ENCODE data around the gene EXOSC7. TPM values are rescaled to one million over a fixed set of nuclear protein-coding genes. Genes with fewer than 3 reads are reported as not detected.

EXOSC7 gene
- total RNA-seq, 1 experiment from 2014 or later, result 70.9 TPM

GRCh38 chr3:44999782-45000181, 23.7 kb downstream of the EXOSC7 start:
- Mint-ChIP-seq H3K36me3 (ENCODE audit: insufficient read depth, unreplicated experiment) (peaks cover 68% of the 10 kb centered on the region), H3K27ac (ENCODE audit: unreplicated experiment) (no peak overlapping the region), H3K4me3 (ENCODE audit: unreplicated experiment) (no peak overlapping the region), H3K27me3 (ENCODE audit: insufficient read depth, unreplicated experiment) (no peaks in the 10 kb centered on the region), H3K9me3 (ENCODE audit: unreplicated experiment) (no peaks in the 10 kb centered on the region), H3K4me1 (ENCODE audit: low read depth, unreplicated experiment) (peaks cover 14% of the 10 kb centered on the region)
- no TSS peak for BruUV-seq (replicated peaks)
- Histone ChIP-seq H3K27me3 (replicated peaks; ENCODE audit: control insufficient read depth, insufficient read depth, low read length) (no peaks in the 10 kb centered on the region), H3K4me3 (ENCODE audit: low read depth, low read length) (no peak overlapping the region), H3K36me3 (ENCODE audit: control insufficient read depth, insufficient read depth, low read length) (peaks cover 5% of the 10 kb centered on the region), H3K4me1 (peaks cover 21% of the 10 kb centered on the region), H3K9me3 (no peaks in the 10 kb centered on the region)
- DNase-seq, result no peak
- no peak for TF ChIP-seq CTCF (IDR thresholded peaks at IDR 0.05; ENCODE audit: insufficient read depth in 1 of 2, low read depth in 1 of 2, low read length in 1 of 2, severe bottlenecking in 1 of 2, unreplicated experiment in 1 of 2)
- ChIA-PET POLR2A (no interaction called here), CTCF (no interaction called here)
- intact Hi-C loops (cut with micrococcal nuclease; ENCODE audit: unreplicated experiment), result no loop called here

- no peaks in the 10 kb centered on the region for H3K27me3 Mint-ChIP-seq (ENCODE audit: insufficient read depth, unreplicated experiment)
- DNase-seq, result no peak
- no TSS peak for BruUV-seq (replicated peaks)
- CTCF ChIA-PET, result no interaction called here
- intact Hi-C loops (cut with micrococcal nuclease; ENCODE audit: unreplicated experiment), result no loop called here
- H3K27ac Mint-ChIP-seq (ENCODE audit: unreplicated experiment), result no peak overlapping the region
- peaks cover 10% of the 10 kb centered on the region for H3K4me1 Mint-ChIP-seq (ENCODE audit: low read depth, unreplicated experiment)
- H3K9me3 Mint-ChIP-seq (ENCODE audit: unreplicated experiment), result no peaks in the 10 kb centered on the region
- peaks cover 78% of the 10 kb centered on the region for H3K36me3 Mint-ChIP-seq (ENCODE audit: insufficient read depth, unreplicated experiment)
- Histone ChIP-seq H3K27me3 (replicated peaks; ENCODE audit: control insufficient read depth, insufficient read depth, low read length) (no peaks in the 10 kb centered on the region), H3K36me3 (ENCODE audit: control insufficient read depth, insufficient read depth, low read length) (peaks cover 5% of the 10 kb centered on the region), H3K4me1 (peaks cover 13% of the 10 kb centered on the region), H3K4me3 (ENCODE audit: low read depth, low read length) (no peak overlapping the region), H3K9me3 (no peaks in the 10 kb centered on the region)
- POLR2A ChIA-PET, result no interaction called here
- TF ChIP-seq CTCF (IDR thresholded peaks at IDR 0.05; ENCODE audit: insufficient read depth in 1 of 2, low read depth in 1 of 2, low read length in 1 of 2, severe bottlenecking in 1 of 2, unreplicated experiment in 1 of 2), result no peak
- H3K4me3 Mint-ChIP-seq (ENCODE audit: unreplicated experiment), result no peak overlapping the region
These were observed 24.8 kb downstream of the EXOSC7 start for GRCh38 chr3:45000823-45001222.

- Histone ChIP-seq H3K9me3 (no peaks in the 10 kb centered on the region), H3K4me1 (peaks cover 4% of the 10 kb centered on the region), H3K27me3 (replicated peaks; ENCODE audit: control insufficient read depth, insufficient read depth, low read length) (no peaks in the 10 kb centered on the region), H3K36me3 (ENCODE audit: control insufficient read depth, insufficient read depth, low read length) (peaks cover 5% of the 10 kb centered on the region), H3K4me3 (ENCODE audit: low read depth, low read length) (no peak overlapping the region)
- Mint-ChIP-seq H3K4me3 (ENCODE audit: unreplicated experiment) (no peak overlapping the region), H3K4me1 (ENCODE audit: low read depth, unreplicated experiment) (peaks cover under 1% of the 10 kb centered on the region), H3K27ac (ENCODE audit: unreplicated experiment) (no peak overlapping the region), H3K27me3 (ENCODE audit: insufficient read depth, unreplicated experiment) (no peaks in the 10 kb centered on the region), H3K9me3 (ENCODE audit: unreplicated experiment) (no peaks in the 10 kb centered on the region), H3K36me3 (ENCODE audit: insufficient read depth, unreplicated experiment) (peaks cover 78% of the 10 kb centered on the region)
- ChIA-PET POLR2A (no interaction called here), CTCF (no interaction called here)
- no TSS peak for BruUV-seq (replicated peaks)
- peak in 1 of 2 experiments; percentile 1 for TF ChIP-seq CTCF (IDR thresholded peaks at IDR 0.05; ENCODE audit: insufficient read depth in 1 of 2, low read depth in 1 of 2, low read length in 1 of 2, severe bottlenecking in 1 of 2, unreplicated experiment in 1 of 2)
- intact Hi-C loops (cut with micrococcal nuclease; ENCODE audit: unreplicated experiment), result no loop called here
- no peak for DNase-seq
These were observed 25.7 kb downstream of the EXOSC7 start for GRCh38 chr3:45001738-45002137.

Measured in Caco-2 (cell line).